Brain microvascular endothelial cell (primary cell): ENCODE data around the gene GH2.

ENCODE experiments used
- DNase-seq: peaks from one replicate; pipeline ENCODE4 v3.0.0-alpha.2; 2020
- H3K27ac ChIP-seq: fragments of 250-450 bp; sonication (Bioruptor Pico); 2 replicates; pipeline ENCODE4 v1.5.1; 2020; ENCODE audit warnings: mild to moderate bottlenecking, moderate library complexity
- H3K27me3 ChIP-seq: fragments of 250-450 bp; sonication (Bioruptor Pico); replicated peaks from 2 replicates; pipeline ENCODE4 v1.5.1; 2020; ENCODE audit warnings: mild to moderate bottlenecking
- H3K36me3 ChIP-seq: fragments of 250-450 bp; sonication (Bioruptor Pico); replicated peaks from 2 replicates; pipeline ENCODE4 v1.5.1; 2020; ENCODE audit warnings: mild to moderate bottlenecking
- H3K4me3 ChIP-seq: 2 replicates; pipeline ENCODE4 v1.5.1; 2011; ENCODE audit warnings: low read depth, mild to moderate bottlenecking, control low read depth, low read length, moderate library complexity
- in situ Hi-C: cut with HindIII; loops from 2 replicates; pipeline ENCODE4 v1.10.0; 2017; ENCODE audit warnings: low sequenced_read_pairs, low pct_ligation_motif_present
- TF ChIP-seq, protein P1 (sequence below): IDR thresholded peaks from 2 replicates; pipeline ENCODE4 v1.5.1; 2011; ENCODE audit warnings: low read depth, mild to moderate bottlenecking, moderate library complexity, low read length, control low read depth, inconsistent platforms; ENCODE audit errors: missing control alignments

Gene GH2

DNA sequence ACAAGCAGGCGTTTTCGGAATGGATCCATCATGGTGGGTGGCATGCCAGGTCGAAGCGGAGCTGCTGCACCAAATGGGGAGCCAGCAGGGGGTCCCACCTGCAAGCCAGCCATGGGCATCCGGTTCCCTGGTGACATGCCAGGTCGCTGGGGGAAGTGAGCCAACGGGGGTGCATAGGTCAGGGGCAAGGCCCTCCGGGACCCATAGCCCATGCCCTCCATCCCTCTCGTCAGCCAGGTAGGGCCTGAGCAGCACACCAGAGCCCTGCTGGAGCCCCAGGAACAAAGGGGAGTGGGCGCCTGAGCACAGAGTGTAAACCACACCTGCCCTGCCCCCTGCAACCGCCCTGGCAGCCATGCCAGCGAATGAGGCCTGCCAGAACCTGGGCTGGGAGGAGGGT lies 44.3 kb downstream of the GH2 start:
- H3K36me3 ChIP-seq: peaks cover 31% of the 10 kb centered on the region
- no peak overlapping the region for H3K4me3 ChIP-seq
- H3K27ac ChIP-seq: no peak overlapping the region
- DNase-seq: no peak
- TF ChIP-seq, protein P1, sequence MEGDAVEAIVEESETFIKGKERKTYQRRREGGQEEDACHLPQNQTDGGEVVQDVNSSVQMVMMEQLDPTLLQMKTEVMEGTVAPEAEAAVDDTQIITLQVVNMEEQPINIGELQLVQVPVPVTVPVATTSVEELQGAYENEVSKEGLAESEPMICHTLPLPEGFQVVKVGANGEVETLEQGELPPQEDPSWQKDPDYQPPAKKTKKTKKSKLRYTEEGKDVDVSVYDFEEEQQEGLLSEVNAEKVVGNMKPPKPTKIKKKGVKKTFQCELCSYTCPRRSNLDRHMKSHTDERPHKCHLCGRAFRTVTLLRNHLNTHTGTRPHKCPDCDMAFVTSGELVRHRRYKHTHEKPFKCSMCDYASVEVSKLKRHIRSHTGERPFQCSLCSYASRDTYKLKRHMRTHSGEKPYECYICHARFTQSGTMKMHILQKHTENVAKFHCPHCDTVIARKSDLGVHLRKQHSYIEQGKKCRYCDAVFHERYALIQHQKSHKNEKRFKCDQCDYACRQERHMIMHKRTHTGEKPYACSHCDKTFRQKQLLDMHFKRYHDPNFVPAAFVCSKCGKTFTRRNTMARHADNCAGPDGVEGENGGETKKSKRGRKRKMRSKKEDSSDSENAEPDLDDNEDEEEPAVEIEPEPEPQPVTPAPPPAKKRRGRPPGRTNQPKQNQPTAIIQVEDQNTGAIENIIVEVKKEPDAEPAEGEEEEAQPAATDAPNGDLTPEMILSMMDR: no peak
- no peaks in the 10 kb centered on the region for H3K27me3 ChIP-seq
- in situ Hi-C loops: no loop called here

DNA sequence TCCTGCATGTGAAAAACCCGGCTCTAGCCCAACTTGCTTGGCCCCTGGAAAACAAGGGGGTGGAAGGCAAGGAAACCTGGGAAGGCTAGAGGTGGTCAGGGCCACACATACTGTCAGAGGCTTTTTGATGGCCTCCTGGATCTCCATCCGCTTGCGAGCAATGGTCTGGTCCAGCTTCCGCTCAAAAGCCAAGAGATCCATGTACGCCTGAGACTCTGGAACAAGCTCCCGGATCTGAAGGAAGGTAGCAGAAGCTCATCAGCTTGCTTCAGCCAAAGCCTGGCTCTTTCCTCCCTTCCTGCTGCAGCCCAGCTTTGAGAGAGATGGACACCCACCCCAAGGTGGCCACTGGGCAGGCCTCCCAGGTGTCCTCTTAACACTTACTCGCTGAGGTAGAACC lies 44.9 kb downstream of the GH2 start:
- Histone ChIP-seq H3K4me3 (no peak overlapping the region), H3K27ac (no peak overlapping the region), H3K36me3 (peaks cover 38% of the 10 kb centered on the region), H3K27me3 (no peaks in the 10 kb centered on the region)
- TF ChIP-seq, protein P1: no peak
- no peak for DNase-seq
- in situ Hi-C loops: no loop called here

DNA sequence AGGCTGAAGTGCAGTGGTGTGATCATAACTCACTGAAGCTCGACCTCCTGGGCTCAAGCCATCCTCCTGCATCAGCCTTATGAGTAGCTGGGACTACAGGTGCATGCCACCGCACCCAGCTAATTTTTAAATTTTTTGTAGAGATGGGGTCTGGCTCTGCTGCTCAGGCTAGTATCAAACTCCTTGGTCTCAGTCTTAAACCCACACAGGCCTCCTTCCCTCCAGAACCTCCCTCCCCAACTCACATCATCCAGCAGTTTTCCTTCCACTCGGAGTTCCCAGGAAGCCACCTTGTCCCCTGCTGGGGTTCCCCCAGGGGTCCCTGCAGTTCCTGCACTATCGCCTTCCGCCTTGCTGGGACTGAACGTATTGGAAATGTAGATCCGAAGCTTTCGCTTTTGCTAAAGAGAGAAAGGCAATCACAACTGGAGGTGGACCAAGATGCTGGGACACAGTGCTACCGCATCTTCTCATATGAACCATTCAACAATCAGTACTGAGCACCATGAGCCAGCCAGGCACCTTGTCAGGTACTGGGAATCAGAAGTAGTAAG lies 46.5 kb downstream of the GH2 start:
- H3K4me3 ChIP-seq: no peak overlapping the region
- DNase-seq: no peak
- TF ChIP-seq, protein P1: no peak
- in situ Hi-C loops: no loop called here
- H3K27me3 ChIP-seq: no peaks in the 10 kb centered on the region
- peaks cover 53% of the 10 kb centered on the region for H3K36me3 ChIP-seq
- no peak overlapping the region for H3K27ac ChIP-seq

DNA sequence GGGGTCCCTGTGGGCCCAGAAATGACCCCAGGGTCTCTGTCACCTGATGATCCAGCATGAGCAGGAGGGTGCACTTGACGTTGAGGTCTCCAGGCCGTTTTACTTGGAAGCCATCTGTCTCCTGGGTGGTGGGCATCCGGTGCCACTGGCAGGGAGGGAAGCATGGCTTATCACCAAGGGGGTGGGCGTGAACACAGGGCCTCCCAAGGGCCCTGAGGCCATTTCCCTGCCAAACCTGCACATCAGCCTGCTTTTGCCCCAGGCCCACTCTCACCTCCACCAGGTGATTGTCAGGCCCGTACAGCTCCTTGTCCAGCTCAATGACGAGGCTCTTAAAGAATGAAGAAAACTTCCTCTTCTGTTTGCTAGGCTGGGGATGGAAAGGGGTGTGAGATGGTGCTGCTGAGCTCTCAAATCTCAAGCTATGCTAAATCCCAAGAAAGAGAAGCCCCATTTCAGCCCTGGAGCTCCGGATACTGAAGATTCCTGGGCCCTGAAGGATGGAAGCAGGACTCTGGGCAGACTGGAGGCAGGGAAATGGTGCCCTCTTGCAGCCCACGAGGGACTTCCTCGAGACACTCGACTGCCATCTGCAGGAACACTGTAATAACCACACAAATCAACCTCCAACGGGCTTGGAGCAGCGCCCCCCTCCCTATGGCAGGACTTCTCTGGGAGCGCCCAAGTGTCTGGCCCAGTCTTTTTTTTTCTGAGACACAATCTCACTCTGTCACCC lies 47.1 kb downstream of the GH2 start:
- H3K27ac ChIP-seq: no peak overlapping the region
- H3K4me3 ChIP-seq: no peak overlapping the region
- no peaks in the 10 kb centered on the region for H3K27me3 ChIP-seq
- in situ Hi-C loops: no loop called here
- peak; percentile 72 for DNase-seq
- TF ChIP-seq, protein P1: peak; percentile 65
- peaks cover 60% of the 10 kb centered on the region for H3K36me3 ChIP-seq

DNA sequence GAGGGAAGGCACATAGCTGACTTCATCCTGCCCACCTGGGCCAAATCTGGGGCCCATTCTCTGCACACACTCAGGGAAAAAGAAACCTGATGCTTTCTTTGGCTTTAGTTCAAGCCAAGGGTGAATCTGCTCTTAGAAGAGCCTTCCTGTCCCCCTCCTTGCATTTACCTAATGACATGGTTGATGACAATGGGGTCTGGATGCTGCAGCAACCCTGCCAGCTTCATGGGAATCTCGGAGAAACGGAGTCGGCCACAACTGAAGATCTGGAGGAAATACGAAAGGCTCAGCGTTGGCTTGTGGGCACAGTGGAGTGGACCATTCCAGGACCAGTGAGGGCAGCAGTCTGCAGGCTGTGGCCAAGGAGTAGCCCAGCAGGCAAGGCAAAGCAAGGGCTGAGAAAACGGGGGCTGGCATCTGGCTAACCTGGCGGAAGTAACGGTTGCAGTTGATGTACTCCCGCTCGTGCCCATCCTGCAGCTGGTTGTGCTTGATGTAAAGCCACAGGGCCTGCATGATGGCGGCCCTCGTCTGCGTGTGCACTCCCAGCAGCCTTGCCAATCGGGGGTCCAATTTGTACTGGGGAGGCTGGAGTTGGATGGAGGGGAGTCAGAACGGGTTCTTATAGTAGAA lies 47.9 kb downstream of the GH2 start:
- H3K27ac ChIP-seq: no peak overlapping the region
- H3K4me3 ChIP-seq: no peak overlapping the region
- peaks cover 67% of the 10 kb centered on the region for H3K36me3 ChIP-seq
- no peak for DNase-seq
- in situ Hi-C loops: no loop called here
- TF ChIP-seq, protein P1: no peak
- H3K27me3 ChIP-seq: no peaks in the 10 kb centered on the region
